DND-41 (cell line): ENCODE data around the gene ARHGEF33.

Experiments used
- ATAC-seq: fragments of 200-7000 bp; cut with Tn5 transposase; 3 replicates; pipeline ENCODE4 v1.9.1; 2021; ENCODE audit warnings: low read depth; ENCODE audit not compliant: insufficient read depth
- DNase-seq: peaks from one replicate; pipeline ENCODE4 v3.0.0-alpha.2; 2020
- H2AFZ ChIP-seq: 2 replicates; pipeline ENCODE4 v1.6.0; 2012; ENCODE audit warnings: low read depth, low read length
- H3K27ac ChIP-seq: 2 replicates; pipeline ENCODE4 v1.5.1; 2012; ENCODE audit warnings: low read length, inconsistent platforms
- H3K27me3 ChIP-seq: fragments of 200-600 bp; sonication (generic); 2 replicates; pipeline ENCODE4 v1.6.0; 2012; ENCODE audit warnings: low read length, mild to moderate bottlenecking, inconsistent platforms; ENCODE audit not compliant: insufficient read depth, poor library complexity
- H3K36me3 ChIP-seq: 2 replicates; pipeline ENCODE4 v1.5.1; 2012; ENCODE audit warnings: low read length, inconsistent platforms; ENCODE audit not compliant: insufficient read depth
- H3K4me1 ChIP-seq: 2 replicates; pipeline ENCODE4 v1.5.1; 2012; ENCODE audit warnings: mild to moderate bottlenecking, low read length; ENCODE audit not compliant: insufficient read depth
- H3K4me2 ChIP-seq: 2 replicates; pipeline ENCODE4 v1.6.0; 2012; ENCODE audit warnings: mild to moderate bottlenecking, moderate library complexity, low read length, inconsistent platforms; ENCODE audit not compliant: insufficient read depth
- H3K4me3 ChIP-seq, 2 experiments: fragments of 200-600 bp in 1 of 2; shearing (Covaris generic) in 1 of 2; 2 replicates each; pipeline ENCODE4 v1.5.1; 2012 to 2016; ENCODE audit warnings: inconsistent platforms in 2 of 2, low read length in 2 of 2, mild to moderate bottlenecking in 2 of 2, low read depth in 1 of 2, moderate library complexity in 1 of 2
- H3K79me2 ChIP-seq: 2 replicates; pipeline ENCODE4 v1.6.0; 2012; ENCODE audit warnings: low read length, inconsistent platforms; ENCODE audit not compliant: insufficient read depth
- H3K9ac ChIP-seq: 2 replicates; pipeline ENCODE4 v1.6.0; 2012; ENCODE audit warnings: low read depth, mild to moderate bottlenecking, inconsistent platforms, low read length, moderate library complexity
- H3K9me3 ChIP-seq: 2 replicates; pipeline ENCODE4 v1.5.1; 2012; ENCODE audit warnings: low read length, moderate library complexity, mild to moderate bottlenecking, inconsistent platforms; ENCODE audit not compliant: insufficient read depth, severe bottlenecking
- H4K20me1 ChIP-seq: 2 replicates; pipeline ENCODE4 v1.6.0; 2012; ENCODE audit warnings: low read length; ENCODE audit not compliant: insufficient read depth
- EZH2 ChIP-seq: IDR thresholded peaks from 3 replicates; pipeline ENCODE4 v1.6.1; 2012; ENCODE audit warnings: borderline replicate concordance, low read depth, mild to moderate bottlenecking, moderate library complexity, low read length, inconsistent platforms; ENCODE audit not compliant: severe bottlenecking
- TF ChIP-seq, protein P1 (sequence below): IDR thresholded peaks from 2 replicates; pipeline ENCODE4 v1.5.1; 2012; ENCODE audit warnings: borderline replicate concordance, low read length, moderate library complexity, mild to moderate bottlenecking; ENCODE audit not compliant: poor library complexity, severe bottlenecking; ENCODE audit errors: extremely low read depth

ARHGEF33 gene

DNA sequence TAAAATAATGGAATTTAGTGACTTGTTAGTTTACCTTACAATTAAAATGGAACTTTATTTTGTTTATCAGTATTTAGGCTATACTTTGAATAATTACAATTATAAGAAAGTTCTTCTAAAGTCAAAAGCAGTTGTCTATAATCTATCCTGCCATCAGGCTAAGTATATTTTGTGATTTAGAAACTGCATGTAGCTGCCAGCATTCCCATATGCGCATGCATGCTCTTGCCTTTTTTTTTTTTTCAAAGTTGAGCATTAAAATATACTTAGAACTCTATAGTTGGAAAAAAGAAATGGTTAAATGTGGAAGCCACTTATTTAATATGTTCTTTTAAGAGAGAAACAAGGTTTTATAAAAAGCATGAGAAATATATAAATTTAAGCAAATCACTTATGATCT lies 99.0 kb downstream of the ARHGEF33 start:
- Histone ChIP-seq H3K9ac (no peak overlapping the region), H3K4me1 (no peaks in the 10 kb centered on the region), H2AFZ (no peak overlapping the region), H3K4me3 (no peak overlapping the region), H3K27me3 (no peaks in the 10 kb centered on the region), H3K4me2 (no peak overlapping the region), H3K27ac (no peak overlapping the region), H3K79me2 (no peaks in the 10 kb centered on the region), H4K20me1 (no peaks in the 10 kb centered on the region), H3K9me3 (no peaks in the 10 kb centered on the region), H3K36me3 (peaks cover 69% of the 10 kb centered on the region)
- TF ChIP-seq, protein P1, sequence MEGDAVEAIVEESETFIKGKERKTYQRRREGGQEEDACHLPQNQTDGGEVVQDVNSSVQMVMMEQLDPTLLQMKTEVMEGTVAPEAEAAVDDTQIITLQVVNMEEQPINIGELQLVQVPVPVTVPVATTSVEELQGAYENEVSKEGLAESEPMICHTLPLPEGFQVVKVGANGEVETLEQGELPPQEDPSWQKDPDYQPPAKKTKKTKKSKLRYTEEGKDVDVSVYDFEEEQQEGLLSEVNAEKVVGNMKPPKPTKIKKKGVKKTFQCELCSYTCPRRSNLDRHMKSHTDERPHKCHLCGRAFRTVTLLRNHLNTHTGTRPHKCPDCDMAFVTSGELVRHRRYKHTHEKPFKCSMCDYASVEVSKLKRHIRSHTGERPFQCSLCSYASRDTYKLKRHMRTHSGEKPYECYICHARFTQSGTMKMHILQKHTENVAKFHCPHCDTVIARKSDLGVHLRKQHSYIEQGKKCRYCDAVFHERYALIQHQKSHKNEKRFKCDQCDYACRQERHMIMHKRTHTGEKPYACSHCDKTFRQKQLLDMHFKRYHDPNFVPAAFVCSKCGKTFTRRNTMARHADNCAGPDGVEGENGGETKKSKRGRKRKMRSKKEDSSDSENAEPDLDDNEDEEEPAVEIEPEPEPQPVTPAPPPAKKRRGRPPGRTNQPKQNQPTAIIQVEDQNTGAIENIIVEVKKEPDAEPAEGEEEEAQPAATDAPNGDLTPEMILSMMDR = no peak
- TF ChIP-seq EZH2 = no peak
- DNase-seq (no peak), ATAC-seq (no peak)

DNA sequence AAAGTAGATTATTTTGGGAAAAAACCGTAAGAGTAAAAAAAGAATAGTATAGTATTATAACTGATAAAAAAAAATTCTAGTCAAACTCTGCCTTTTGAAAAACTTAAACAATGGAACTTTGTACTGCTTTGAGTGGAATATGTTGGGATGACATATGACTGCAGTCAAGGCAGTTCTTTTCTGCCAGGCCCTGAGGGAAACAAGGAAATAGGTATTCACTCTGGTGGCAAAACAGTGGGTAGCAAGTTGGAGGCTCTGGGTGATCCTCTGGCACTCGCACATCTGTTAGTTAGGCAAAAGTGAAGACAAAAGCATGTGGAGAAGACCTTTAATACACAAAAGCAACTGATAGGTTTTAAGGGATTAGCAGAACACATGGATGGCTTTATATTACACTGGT lies 102.2 kb downstream of the ARHGEF33 start:
- no peak for ATAC-seq
- DNase-seq = no peak
- H4K20me1 ChIP-seq = no peaks in the 10 kb centered on the region
- no peaks in the 10 kb centered on the region for H3K79me2 ChIP-seq
- no peaks in the 10 kb centered on the region for H3K27me3 ChIP-seq
- no peak overlapping the region for H3K9ac ChIP-seq
- H3K9me3 ChIP-seq = no peaks in the 10 kb centered on the region
- H3K27ac ChIP-seq = no peak overlapping the region
- no peak overlapping the region for H3K4me3 ChIP-seq
- H2AFZ ChIP-seq = no peak overlapping the region
- no peaks in the 10 kb centered on the region for H3K4me1 ChIP-seq
- H3K36me3 ChIP-seq = peaks cover 77% of the 10 kb centered on the region
- H3K4me2 ChIP-seq = no peak overlapping the region
- TF ChIP-seq EZH2 = no peak
- TF ChIP-seq, protein P1 = no peak

DNA sequence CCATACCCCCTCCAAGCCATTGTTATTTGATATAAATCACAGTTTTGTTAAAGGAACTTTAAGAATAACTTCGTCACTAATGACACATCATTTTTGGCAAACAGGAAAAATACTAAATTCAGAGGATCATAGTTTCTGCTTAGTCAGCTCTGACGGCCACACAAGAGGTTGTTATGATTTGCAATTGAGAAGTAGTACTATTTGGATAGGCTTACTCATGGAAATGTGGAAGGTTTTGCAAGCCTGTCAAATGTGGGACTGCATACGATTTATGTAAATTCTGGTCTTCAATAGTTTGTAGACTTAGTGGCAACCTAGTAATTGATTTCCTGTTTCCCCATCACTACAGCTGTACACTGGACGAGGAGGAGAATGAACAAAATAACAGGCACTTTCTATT lies 108.1 kb downstream of the ARHGEF33 start:
- no peak overlapping the region for H3K4me2 ChIP-seq
- no peaks in the 10 kb centered on the region for H3K79me2 ChIP-seq
- H3K27ac ChIP-seq = no peak overlapping the region
- ATAC-seq (no peak), DNase-seq (no peak)
- H3K27me3 ChIP-seq = no peaks in the 10 kb centered on the region
- peaks cover 88% of the 10 kb centered on the region for H3K36me3 ChIP-seq
- H3K4me1 ChIP-seq = no peaks in the 10 kb centered on the region
- H3K4me3 ChIP-seq = no peak overlapping the region
- no peak overlapping the region for H2AFZ ChIP-seq
- no peaks in the 10 kb centered on the region for H4K20me1 ChIP-seq
- H3K9ac ChIP-seq = no peak overlapping the region
- TF ChIP-seq EZH2 = no peak
- TF ChIP-seq, protein P1 = no peak
- no peaks in the 10 kb centered on the region for H3K9me3 ChIP-seq

DNA sequence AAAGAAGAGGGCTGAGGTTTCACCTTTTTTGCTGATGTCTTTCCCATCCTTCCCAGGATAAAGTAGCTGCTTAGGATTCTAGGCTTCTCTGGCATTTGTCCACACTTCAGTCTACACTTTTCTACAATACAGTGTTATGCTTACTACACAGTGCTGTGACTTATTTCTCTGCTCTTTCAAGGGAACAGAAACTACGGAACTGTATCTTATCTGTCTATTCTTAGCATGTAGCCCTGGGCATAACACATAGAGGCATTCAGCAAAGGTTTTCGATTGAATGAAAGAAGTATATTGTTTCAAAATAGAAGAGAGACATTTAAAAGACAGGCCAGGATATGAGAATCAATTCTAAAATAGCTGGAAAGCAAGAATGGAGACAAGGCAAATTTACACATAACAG lies 110.9 kb downstream of the ARHGEF33 start:
- Histone ChIP-seq H3K27me3 (no peaks in the 10 kb centered on the region), H3K9ac (no peak overlapping the region), H4K20me1 (no peaks in the 10 kb centered on the region), H3K4me1 (no peaks in the 10 kb centered on the region), H3K36me3 (peaks cover 77% of the 10 kb centered on the region), H3K9me3 (no peaks in the 10 kb centered on the region), H3K79me2 (no peaks in the 10 kb centered on the region), H3K27ac (no peak overlapping the region), H3K4me3 (no peak overlapping the region), H2AFZ (no peak overlapping the region), H3K4me2 (no peak overlapping the region)
- ATAC-seq = no peak
- no peak for DNase-seq
- no peak for TF ChIP-seq EZH2
- TF ChIP-seq, protein P1 = no peak
